Neutrophil (primary cell): Measurements from ENCODE around the gene SPATA17.

Experiments
- H3K27ac ChIP-seq: fragments of 200-600 bp; sonication (generic); 2 replicates; pipeline ENCODE4 v1.5.1; 2016; ENCODE audit warnings: mild to moderate bottlenecking, moderate library complexity
- H3K27me3 ChIP-seq: fragments of 200-600 bp; sonication (generic); 2 replicates; pipeline ENCODE4 v1.6.0; 2016; ENCODE audit warnings: mild to moderate bottlenecking
- H3K36me3 ChIP-seq: fragments of 200-600 bp; sonication (generic); 2 replicates; pipeline ENCODE4 v1.5.1; 2017
- H3K4me1 ChIP-seq, 2 experiments: fragments of 200-600 bp in 1 of 2; sonication (generic) in 1 of 2; 1 replicate in 1 of 2; 2 replicates in 1 of 2; pipeline versions ENCODE4 v1.5.1 to v1.6.1; 2013 to 2016; ENCODE audit warnings: low read depth in 1 of 2, low read length in 1 of 2, mild to moderate bottlenecking in 1 of 2, moderate library complexity in 1 of 2; ENCODE audit not compliant: control insufficient read depth in 1 of 2, insufficient read depth in 1 of 2
- H3K4me3 ChIP-seq, 2 experiments: fragments of 200-600 bp in 1 of 2; sonication (generic) in 1 of 2; 1 replicate in 1 of 2; 2 replicates in 1 of 2; pipeline ENCODE4 v1.5.1; 2013 to 2016; ENCODE audit warnings: low read depth in 1 of 2, low read length in 1 of 2, mild to moderate bottlenecking in 1 of 2, moderate library complexity in 1 of 2
- H3K9me3 ChIP-seq: fragments of 200-600 bp; sonication (generic); 2 replicates; pipeline ENCODE4 v1.5.1; 2016
- CTCF ChIP-seq: fragments of 200-600 bp; sonication (generic); IDR thresholded peaks from 2 replicates; pipeline ENCODE4 v1.5.1; 2016; ENCODE audit warnings: antibody characterized with exemption

The SPATA17 gene

DNA sequence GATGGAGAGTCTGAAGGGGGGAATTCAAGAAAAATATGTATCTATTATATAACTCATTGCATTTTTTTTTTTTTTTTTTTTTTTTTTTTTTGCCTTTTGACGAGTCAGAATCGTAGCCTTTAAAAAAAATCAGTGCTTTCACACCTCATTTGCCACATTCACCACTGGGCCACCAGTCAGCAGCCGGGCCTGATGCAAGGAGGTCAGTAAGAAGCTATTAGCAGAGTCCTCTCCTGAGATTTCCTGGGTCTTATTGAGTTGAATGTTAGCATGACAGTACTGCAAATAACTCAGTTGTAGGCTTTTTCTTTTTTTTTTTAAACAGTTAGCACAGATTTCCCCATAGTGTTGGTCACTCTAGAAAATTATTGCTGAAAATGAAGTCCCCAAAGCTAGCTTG, 139.8 kb downstream of the SPATA17 start:
- TF ChIP-seq CTCF: no peak
- Histone ChIP-seq H3K9me3 (no peaks in the 10 kb centered on the region), H3K27me3 (no peaks in the 10 kb centered on the region), H3K4me3 (no peak overlapping the region), H3K4me1 (no peaks in the 10 kb centered on the region), H3K27ac (no peak overlapping the region), H3K36me3 (no peaks in the 10 kb centered on the region)

DNA sequence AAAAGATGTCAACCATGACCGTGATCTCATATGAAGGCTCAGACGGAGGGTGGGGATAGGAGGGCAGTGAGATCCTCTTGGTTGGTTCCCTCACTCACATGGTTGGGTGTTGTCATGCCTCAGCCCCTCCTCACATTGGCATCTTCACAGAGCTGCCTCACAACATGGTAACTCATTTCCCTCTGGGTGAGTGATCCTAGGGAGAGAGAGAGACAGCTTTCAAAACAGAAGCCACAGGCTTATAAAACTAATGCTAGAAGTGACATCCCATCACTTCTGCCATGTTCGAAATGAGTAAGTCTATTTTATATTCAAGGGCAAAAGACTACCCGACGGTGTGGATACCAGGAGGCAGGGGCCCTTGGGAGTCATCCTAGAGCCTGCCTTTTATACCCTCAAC, 145.5 kb downstream of the SPATA17 start:
- Histone ChIP-seq H3K9me3 (no peaks in the 10 kb centered on the region), H3K4me3 (no peak overlapping the region), H3K27ac (no peak overlapping the region), H3K4me1 (no peaks in the 10 kb centered on the region), H3K36me3 (no peaks in the 10 kb centered on the region), H3K27me3 (no peaks in the 10 kb centered on the region)
- TF ChIP-seq CTCF: no peak

- no peak for TF ChIP-seq CTCF
- Histone ChIP-seq H3K27ac (no peak overlapping the region), H3K4me1 (no peaks in the 10 kb centered on the region), H3K4me3 (no peak overlapping the region), H3K9me3 (no peaks in the 10 kb centered on the region), H3K36me3 (no peaks in the 10 kb centered on the region), H3K27me3 (no peaks in the 10 kb centered on the region)
Measured at GRCh38 chr1:217781056-217781455, 149.9 kb downstream of the SPATA17 start.

GRCh38 chr1:217791091-217791490, 159.9 kb downstream of the SPATA17 start:
- no peaks in the 10 kb centered on the region for H3K36me3 ChIP-seq
- no peak overlapping the region for H3K4me3 ChIP-seq
- H3K27me3 ChIP-seq: no peaks in the 10 kb centered on the region
- no peak overlapping the region for H3K27ac ChIP-seq
- TF ChIP-seq CTCF: no peak
- H3K9me3 ChIP-seq: no peaks in the 10 kb centered on the region
- no peaks in the 10 kb centered on the region for H3K4me1 ChIP-seq

DNA sequence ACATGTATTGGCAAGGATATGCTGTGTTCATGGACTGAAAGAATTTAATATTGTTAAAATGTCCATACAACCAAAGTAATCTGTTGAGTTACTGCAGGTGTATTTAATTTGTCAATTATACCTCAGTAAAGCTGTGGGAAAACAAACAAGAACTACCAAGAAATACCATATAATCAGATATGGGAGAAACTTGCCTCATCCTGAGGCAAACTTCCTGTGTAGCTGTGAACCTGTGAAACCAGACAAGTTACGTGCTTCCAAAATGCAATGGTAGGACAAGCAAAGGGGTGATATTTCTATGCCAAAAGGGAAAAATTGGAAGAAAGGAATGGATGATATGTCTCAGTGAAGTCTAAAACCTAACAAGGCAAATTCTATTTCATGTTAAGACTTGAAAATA, 174.6 kb downstream of the SPATA17 start:
- no peaks in the 10 kb centered on the region for H3K9me3 ChIP-seq

More for the DNA sequence above, 174.6 kb downstream of the SPATA17 start:
- Histone ChIP-seq H3K36me3 (no peaks in the 10 kb centered on the region), H3K27ac (no peak overlapping the region), H3K4me1 (no peaks in the 10 kb centered on the region), H3K4me3 (no peak overlapping the region), H3K27me3 (no peaks in the 10 kb centered on the region)
- no peak for TF ChIP-seq CTCF
